ENCODE measurements around the gene NFIA. TPM values are rescaled to one million over a fixed set of nuclear protein-coding genes. Genes with fewer than 3 reads are reported as not detected.

NFIA gene
- total and polyA plus RNA-seq, 10 of the 15 experiments (the other 5 are each of a cell fraction or from before 2014, with no cell fraction given), result 0.10 to 0.16 TPM; not detected in 8

DNA sequence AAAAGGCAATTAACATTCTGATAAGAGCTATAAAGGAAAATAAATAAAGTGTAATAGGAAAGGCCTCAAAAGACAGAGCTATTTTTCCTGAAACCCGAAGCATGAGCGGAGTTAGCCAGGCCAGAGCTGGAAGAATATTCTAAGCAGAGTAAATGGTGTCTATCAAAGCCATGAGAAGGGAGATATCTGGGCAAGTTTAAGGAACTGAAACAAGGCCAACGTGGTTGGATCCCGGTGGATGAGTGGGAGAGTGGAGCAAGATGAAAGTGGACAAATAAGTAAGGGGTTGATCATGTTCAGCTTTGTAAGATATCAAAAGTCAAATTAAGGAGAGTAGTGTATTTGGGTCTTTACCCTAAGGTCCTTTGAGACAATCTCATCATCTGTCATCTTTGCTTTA, 408.6 kb downstream of the NFIA start:
- CTCF ChIA-PET, result no interaction called here
- Histone ChIP-seq H3K27ac (ENCODE audit: control insufficient read depth, insufficient read depth) (no peak overlapping the region), H2AFZ (ENCODE audit: control insufficient read depth, low read depth, low read length) (no peak overlapping the region), H3K9me3 (replicated peaks; ENCODE audit: control insufficient read depth, insufficient read depth, low read length) (no peaks in the 10 kb centered on the region), H3K27me3 (replicated peaks in 1 of 2; ENCODE audit: control insufficient read depth in 2 of 2, insufficient read depth in 2 of 2, low read length in 1 of 2) (no peaks in the 10 kb centered on the region), H4K20me1 (ENCODE audit: control insufficient read depth, insufficient read depth) (no peaks in the 10 kb centered on the region), H3K9ac (ENCODE audit: control insufficient read depth, insufficient read depth, low read length) (no peak overlapping the region), H3K79me2 (ENCODE audit: control insufficient read depth, insufficient read depth, low read length) (no peaks in the 10 kb centered on the region), H3K36me3 (ENCODE audit: control insufficient read depth in 2 of 2, insufficient read depth in 2 of 2, low read length in 1 of 2) (no peaks in the 10 kb centered on the region), H3K4me2 (ENCODE audit: control insufficient read depth, insufficient read depth) (no peak overlapping the region), H3K4me3 (no peak overlapping the region), H3K4me1 (ENCODE audit: control insufficient read depth, insufficient read depth, low read length) (no peaks in the 10 kb centered on the region)
- no peak for ATAC-seq
- WGBS (ENCODE audit: insufficient coverage, insufficient replicate concordance, low lambda C conversion rate, missing lambda C conversion rate), result 15% methylated on average over 4 of the region's 4 CpGs
- RAD21 ChIA-PET (ENCODE audit: unreplicated experiment), result no interaction called here
- in situ Hi-C loops (cut with MboI), result no loop called here
- no peak for FAIRE-seq
- POLR2A ChIA-PET, result no interaction called here
- intact Hi-C loops (cut with micrococcal nuclease; ENCODE audit: unreplicated experiment), result no loop called here
- BruUV-seq (replicated peaks), result no TSS peak
- SMC1A ChIA-PET (ENCODE audit: uncharacterized antibody, unreplicated experiment), result no interaction called here
- no peak for DNase-seq (ENCODE audit: low read depth, low spot score)
- TF ChIP-seq LARP7 (IDR thresholded peaks at IDR 0.05) (no peak), PML (IDR thresholded peaks at IDR 0.05; ENCODE audit: low read length) (no peak), GABPA (IDR thresholded peaks at IDR 0.05; ENCODE audit: low read depth) (no peak), SREBF2 (IDR thresholded peaks at IDR 0.05; ENCODE audit: low read length) (no peak), SUPT20H (IDR thresholded peaks at IDR 0.05; ENCODE audit: borderline replicate concordance, control insufficient read depth, low read depth, low read length) (no peak)
- TF ChIP-seq, protein P1, sequence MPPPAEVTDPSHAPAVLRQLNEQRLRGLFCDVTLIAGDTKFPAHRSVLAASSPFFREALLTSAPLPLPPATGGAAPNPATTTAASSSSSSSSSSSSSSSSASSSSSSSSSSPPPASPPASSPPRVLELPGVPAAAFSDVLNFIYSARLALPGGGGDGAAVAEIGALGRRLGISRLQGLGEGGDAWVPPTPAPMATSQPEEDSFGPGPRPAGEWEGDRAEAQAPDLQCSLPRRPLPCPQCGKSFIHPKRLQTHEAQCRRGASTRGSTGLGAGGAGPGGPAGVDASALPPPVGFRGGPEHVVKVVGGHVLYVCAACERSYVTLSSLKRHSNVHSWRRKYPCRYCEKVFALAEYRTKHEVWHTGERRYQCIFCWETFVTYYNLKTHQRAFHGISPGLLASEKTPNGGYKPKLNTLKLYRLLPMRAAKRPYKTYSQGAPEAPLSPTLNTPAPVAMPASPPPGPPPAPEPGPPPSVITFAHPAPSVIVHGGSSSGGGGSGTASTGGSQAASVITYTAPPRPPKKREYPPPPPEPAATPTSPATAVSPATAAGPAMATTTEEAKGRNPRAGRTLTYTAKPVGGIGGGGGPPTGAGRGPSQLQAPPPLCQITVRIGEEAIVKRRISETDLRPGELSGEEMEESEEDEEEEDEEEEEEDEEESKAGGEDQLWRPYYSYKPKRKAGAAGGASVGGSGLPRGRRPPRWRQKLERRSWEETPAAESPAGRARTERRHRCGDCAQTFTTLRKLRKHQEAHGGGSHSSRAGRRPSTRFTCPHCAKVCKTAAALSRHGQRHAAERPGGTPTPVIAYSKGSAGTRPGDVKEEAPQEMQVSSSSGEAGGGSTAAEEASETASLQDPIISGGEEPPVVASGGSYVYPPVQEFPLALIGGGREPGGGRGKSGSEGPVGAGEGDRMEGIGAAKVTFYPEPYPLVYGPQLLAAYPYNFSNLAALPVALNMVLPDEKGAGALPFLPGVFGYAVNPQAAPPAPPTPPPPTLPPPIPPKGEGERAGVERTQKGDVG (CRISPR knock-in tag; IDR thresholded peaks at IDR 0.05), result no peak
- TF ChIP-seq, protein P2, sequence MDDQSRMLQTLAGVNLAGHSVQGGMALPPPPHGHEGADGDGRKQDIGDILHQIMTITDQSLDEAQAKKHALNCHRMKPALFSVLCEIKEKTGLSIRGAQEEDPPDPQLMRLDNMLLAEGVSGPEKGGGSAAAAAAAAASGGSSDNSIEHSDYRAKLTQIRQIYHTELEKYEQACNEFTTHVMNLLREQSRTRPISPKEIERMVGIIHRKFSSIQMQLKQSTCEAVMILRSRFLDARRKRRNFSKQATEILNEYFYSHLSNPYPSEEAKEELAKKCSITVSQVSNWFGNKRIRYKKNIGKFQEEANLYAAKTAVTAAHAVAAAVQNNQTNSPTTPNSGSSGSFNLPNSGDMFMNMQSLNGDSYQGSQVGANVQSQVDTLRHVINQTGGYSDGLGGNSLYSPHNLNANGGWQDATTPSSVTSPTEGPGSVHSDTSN (IDR thresholded peaks at IDR 0.05; ENCODE audit: insufficient replicate concordance, low read depth, low read length), result no peak
- TF ChIP-seq, protein P3, sequence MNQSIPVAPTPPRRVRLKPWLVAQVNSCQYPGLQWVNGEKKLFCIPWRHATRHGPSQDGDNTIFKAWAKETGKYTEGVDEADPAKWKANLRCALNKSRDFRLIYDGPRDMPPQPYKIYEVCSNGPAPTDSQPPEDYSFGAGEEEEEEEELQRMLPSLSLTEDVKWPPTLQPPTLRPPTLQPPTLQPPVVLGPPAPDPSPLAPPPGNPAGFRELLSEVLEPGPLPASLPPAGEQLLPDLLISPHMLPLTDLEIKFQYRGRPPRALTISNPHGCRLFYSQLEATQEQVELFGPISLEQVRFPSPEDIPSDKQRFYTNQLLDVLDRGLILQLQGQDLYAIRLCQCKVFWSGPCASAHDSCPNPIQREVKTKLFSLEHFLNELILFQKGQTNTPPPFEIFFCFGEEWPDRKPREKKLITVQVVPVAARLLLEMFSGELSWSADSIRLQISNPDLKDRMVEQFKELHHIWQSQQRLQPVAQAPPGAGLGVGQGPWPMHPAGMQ (IDR thresholded peaks at IDR 0.05; ENCODE audit: borderline replicate concordance), result no peak
- TF ChIP-seq, protein P4, sequence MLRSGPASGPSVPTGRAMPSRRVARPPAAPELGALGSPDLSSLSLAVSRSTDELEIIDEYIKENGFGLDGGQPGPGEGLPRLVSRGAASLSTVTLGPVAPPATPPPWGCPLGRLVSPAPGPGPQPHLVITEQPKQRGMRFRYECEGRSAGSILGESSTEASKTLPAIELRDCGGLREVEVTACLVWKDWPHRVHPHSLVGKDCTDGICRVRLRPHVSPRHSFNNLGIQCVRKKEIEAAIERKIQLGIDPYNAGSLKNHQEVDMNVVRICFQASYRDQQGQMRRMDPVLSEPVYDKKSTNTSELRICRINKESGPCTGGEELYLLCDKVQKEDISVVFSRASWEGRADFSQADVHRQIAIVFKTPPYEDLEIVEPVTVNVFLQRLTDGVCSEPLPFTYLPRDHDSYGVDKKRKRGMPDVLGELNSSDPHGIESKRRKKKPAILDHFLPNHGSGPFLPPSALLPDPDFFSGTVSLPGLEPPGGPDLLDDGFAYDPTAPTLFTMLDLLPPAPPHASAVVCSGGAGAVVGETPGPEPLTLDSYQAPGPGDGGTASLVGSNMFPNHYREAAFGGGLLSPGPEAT (IDR thresholded peaks at IDR 0.05; ENCODE audit: low read depth), result no peak
- TF ChIP-seq, protein P5, sequence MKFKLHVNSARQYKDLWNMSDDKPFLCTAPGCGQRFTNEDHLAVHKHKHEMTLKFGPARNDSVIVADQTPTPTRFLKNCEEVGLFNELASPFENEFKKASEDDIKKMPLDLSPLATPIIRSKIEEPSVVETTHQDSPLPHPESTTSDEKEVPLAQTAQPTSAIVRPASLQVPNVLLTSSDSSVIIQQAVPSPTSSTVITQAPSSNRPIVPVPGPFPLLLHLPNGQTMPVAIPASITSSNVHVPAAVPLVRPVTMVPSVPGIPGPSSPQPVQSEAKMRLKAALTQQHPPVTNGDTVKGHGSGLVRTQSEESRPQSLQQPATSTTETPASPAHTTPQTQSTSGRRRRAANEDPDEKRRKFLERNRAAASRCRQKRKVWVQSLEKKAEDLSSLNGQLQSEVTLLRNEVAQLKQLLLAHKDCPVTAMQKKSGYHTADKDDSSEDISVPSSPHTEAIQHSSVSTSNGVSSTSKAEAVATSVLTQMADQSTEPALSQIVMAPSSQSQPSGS (IDR thresholded peaks at IDR 0.05; ENCODE audit: low read length), result no peak
- TF ChIP-seq, protein P6, sequence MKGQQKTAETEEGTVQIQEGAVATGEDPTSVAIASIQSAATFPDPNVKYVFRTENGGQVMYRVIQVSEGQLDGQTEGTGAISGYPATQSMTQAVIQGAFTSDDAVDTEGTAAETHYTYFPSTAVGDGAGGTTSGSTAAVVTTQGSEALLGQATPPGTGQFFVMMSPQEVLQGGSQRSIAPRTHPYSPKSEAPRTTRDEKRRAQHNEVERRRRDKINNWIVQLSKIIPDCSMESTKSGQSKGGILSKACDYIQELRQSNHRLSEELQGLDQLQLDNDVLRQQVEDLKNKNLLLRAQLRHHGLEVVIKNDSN (IDR thresholded peaks at IDR 0.05; ENCODE audit: borderline replicate concordance, extremely low read length, insufficient read depth, low read depth, low read length), result no peak

Data from GM12878 (cell line).